GM21526 (cell line): Measurements from ENCODE around the gene RIPOR3.

Experiments used
- ATAC-seq: cut with Tn5 transposase; IDR thresholded peaks from one replicate; pipeline ENCODE4 v1.9.1; 2021; ENCODE audit warnings: moderate library complexity; ENCODE audit not compliant: unreplicated experiment, low FRiP score

RIPOR3 gene

DNA sequence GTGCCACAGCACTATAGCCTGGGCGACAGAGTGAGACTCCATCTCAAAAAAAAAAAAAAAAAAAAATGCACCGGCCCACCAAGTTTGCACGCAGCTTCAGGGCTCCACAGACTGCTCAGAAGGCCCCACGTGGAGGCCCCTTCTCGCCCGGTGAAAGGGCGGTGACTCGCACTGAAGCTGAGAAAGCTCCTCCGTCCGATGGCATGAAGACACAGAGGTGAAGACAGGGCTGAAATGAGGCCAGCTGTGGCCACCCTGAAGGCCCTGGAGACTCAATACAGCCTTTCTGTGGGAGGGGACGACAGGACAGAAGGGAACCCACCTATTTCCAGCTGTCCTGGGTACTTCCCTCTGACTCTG is 97.1 kb downstream of the RIPOR3 start:
- no peak for ATAC-seq

DNA sequence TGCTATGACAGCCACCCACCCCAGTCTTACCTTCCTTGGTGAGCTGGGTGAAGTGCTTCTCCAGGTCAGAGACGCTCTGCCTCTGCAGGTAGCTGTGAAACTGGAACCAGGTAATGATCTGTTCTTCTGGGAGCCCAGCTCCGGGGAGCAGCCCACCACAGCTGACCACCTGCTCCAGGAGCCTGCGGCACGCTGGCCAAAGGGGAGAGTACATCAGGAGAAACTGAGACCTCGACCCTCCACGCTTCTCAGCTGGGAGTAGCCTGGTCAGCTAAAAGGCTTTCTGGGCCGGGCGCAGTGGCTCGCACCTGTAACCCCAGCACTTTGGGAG is 98.4 kb downstream of the RIPOR3 start:
- ATAC-seq: no peak

DNA sequence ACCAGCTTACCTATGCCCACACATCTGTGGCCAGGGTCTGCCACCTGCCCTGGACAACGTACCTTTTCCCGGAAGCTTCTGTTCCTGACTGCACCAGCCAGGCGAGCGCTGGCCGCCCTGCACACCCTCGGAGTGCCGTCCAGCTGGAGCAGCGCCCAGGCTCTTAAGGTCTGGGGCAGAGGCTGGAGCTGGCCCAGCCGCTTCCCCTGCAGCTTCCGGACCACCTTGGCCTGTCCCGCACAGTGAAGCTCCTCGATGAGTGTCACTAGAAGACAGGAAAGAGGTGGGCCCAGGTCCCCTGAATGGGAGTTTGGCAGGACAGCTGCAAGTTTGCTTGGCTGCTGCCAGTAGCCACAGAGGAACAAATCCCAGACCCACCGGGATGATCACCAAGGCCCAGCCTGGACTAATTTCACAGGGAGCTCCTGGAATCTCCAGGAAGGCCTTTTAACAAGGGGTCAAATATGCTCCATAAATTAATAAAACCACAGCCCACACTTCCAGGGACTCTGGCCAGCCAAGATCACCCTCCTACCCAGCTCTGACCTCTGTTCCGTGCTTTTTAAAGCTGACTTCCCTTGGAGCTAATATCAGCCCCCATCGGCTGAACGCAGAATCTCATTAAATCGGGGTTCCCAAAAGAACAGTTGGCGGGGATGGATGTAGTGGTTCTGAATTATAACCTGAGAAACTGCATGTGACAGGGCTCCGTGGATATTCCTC is 98.9 kb downstream of the RIPOR3 start:
- no peak for ATAC-seq

DNA sequence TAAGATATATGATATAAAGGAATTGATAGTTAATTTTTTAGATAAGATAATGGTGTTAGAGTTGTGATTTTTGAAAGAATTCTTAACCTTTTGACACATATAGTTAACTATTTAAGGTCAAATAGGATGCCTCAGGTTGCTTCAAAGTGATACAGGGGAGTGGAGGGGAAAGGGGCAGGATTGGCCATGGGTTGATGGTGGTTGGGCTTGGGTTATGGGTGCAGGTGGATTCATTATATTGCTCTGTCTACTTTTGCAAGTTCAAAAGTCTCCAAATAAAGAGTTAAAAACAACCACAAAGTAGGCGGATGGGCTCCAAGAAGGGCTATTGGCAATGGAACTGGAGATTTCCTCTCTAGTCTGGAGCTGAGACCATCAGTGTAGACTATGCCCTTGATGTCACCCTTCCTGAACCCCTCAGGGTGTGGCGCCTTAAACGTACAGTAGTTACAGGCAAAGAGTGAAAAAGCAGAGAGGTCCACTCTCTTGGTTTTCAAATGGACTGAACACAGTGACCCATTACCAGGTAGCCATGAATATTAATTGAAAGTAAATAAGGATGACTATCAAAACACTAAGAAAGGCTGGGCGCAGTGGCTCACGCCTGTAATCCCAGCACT is 100.0 kb downstream of the RIPOR3 start:
- ATAC-seq: no peak

DNA sequence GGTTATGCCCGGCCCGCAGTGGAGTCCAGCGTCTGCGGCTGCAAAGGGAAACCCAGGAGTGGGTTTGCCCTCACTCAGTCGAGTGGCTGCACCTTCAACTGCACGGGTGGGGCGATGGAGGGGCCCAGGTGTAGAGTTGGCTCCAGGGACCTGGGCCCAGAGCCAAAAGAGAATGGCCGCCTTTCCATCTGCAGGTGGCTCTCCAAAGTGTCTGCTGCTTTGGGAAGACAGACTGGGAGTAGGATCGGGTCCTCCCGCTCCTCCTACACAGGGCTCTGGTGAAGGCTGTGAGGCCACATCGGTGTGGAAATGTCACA is 101.0 kb downstream of the RIPOR3 start:
- no peak for ATAC-seq

DNA sequence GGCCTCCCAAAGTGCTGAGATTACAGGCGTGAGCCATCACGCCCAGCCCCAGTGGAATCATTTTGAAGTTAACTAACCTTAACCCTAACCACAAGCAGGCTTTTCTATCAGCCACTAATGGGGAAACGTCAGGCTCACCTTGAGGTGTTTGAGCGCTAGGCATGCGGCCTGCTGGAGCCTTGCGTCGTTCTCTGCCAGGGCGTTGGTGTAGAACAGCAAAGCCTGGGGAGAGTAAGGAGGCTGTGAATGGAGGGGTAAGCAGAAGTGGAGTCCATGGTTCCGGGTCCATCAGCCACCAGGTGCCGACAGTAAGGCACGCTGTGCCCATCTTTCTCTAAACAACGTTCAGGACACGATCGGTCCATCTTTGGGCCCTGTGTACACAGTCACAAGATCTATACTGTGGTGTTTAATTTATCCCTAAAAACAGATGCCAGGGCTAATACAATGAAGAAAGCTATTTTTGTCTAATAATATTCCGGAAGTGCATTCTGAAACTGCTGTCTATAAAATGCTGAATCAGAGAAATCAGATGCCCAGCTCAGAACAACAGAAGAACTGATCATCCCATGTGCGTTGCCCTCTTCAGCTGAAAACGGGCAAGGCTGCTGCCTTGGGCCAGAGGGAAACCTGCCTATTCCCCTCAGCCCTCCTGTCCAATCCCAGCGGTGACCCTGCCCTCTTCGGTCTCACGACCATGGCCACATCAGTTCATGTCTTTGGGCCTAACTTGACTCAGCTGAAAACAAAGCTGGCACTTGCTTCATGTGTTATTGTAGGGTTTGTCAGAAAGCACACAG is 101.6 kb downstream of the RIPOR3 start:
- ATAC-seq: no peak

DNA sequence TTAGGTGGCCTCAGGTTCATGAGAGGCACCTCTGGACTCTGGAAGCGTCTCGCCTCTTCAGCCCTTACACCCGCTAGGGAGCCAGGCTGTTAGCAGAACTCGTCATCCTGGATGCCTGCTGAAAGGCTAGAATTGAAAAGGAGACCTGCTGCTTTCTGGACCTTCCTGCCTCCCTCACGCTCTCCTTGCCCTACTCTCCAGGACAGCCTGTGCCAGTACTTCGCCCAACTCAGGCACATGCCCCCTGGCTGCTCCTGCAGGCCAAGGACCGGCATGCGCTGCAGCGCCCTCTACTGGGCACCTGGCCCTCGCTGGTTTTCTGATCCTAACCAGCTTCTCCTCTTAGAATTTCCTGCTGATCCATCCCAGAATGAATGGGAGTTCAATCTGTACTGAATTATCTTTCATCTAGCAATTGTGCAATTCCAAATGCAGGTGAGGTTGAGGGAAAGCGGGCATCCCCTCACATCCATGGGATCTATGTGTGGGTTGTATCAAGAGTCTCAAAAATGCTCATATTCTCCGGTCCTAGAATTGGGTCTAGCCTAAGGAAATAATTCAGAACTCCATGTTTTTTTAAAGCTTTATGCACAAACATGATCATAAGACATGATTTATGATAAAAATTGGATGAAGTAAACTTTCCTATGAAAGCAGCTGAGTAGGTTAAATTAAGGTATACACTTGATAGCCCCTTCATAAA is 103.2 kb downstream of the RIPOR3 start:
- ATAC-seq: no peak

DNA sequence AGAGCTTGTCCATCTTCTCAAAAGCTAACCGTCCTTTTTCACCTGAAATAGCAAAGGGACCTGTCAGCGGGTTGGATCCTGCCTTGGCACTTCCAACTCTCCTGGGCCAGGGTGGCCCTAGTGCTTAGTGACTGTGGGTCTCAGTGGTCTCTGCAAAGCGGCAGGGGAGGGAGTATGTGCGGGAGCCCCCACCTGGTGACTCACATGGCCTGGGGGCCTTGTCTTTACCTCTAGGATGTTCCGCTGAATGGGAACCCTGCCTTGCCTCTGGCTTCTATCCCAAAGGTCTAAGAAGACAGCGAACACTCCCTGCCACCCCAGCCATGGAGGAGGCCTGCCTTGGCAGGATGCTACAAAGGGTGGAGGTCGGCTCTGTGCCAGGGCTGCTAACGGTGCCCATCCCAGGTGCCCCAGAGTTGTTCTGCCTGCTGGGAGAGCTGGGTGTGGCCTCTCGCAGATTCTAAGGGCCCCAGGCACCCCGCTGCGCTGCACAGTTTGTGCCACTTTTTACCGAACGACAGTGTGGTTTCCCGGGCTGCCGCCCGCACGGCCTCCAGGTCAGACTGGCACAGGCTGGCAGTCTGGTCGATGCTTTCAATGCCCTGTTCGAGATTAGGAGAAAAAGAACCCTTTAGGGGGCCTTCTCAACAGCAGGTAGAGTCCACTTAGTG is 103.9 kb downstream of the RIPOR3 start:
- no peak for ATAC-seq

DNA sequence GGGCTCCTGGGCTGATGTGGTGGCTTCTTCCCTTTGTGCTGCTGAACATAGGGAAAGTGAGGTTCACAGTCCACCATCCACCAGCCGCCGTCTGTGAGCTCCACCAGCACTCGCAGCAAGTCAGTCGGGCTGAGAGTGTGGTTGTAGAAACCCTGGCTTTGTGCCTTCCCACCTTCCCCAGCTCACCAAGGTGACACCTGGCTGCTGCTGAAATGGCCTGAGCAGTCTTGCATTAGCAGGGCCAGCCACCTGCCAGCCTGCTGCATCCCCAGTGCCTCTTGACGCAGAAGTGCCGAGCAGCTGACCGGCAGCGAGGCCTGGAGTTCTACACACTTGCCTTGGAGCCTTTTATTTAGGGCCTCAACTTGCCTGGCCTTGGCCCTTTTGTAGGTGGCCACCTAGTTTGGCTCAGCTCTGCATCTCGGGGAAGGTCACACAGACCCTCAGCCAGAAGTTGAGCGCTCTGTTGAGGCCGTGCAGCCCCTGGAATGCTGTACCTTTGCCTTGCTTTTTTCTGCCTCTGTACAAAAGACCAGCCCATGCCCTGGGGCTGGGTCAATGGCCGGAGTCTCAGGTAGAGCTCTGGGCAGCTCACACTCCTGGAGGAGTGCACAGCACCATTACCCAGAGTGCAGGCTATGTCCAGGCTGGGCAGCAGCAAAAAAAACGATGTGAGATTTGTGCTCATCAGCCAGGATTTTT is 104.7 kb downstream of the RIPOR3 start:
- ATAC-seq: no peak

DNA sequence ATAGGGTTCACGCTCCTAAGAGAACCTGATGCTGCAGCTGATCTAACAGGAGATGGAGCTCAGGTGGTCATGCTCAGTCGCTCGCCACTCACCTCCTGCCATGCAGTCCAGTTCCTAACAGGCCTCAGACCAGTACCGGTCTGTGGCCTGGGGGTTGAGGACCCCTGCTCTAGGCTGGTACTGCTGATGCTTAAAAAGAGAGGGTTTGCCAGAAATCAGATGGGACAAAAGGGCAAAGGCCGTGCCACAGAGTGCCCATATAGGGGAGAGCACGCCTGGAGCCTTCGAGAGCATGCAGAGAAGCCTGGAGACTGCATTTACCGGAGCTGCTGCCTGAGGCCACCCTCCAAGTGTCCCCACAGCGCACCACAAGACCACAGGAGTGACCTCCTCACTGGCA is 105.7 kb downstream of the RIPOR3 start:
- ATAC-seq: no peak

DNA sequence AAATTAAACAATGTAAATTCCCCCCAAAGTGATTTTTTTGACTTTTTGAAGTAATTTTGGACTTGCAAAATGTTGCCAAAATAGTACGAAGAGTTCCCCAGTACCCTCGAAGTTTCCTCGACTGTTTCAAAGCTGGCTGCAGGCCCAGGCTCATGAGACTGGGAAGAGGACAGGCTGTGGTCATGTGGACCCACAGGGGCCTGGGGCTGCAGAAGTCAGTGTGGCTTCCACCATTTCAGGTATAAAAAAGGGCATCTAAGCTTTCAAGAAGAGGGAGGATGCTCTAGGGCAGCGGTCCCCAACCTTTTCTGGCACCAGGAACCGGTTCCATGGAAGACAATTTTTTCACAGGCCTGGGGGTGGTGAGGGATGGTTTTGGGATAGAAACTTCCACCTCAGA is 106.1 kb downstream of the RIPOR3 start:
- ATAC-seq: no peak

DNA sequence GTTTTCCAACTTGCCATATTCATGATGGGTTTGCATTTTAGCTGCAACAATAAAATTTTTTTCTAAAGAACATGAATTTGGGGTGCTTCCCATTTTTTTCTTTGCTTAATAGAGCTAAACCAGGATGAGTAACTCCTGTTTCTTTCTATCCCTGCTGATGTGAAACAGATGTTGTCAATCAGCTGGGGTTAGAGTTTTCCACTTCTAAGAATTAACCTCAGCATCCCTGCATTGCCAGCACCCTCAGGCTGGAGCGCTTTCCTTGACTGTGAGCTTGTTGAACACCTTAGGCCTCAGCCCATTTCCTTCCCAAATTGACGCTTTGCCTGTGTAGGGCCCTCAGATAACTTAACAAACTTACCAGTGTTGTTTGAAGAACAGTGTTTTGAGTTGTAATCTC is 106.7 kb downstream of the RIPOR3 start:
- no peak for ATAC-seq

DNA sequence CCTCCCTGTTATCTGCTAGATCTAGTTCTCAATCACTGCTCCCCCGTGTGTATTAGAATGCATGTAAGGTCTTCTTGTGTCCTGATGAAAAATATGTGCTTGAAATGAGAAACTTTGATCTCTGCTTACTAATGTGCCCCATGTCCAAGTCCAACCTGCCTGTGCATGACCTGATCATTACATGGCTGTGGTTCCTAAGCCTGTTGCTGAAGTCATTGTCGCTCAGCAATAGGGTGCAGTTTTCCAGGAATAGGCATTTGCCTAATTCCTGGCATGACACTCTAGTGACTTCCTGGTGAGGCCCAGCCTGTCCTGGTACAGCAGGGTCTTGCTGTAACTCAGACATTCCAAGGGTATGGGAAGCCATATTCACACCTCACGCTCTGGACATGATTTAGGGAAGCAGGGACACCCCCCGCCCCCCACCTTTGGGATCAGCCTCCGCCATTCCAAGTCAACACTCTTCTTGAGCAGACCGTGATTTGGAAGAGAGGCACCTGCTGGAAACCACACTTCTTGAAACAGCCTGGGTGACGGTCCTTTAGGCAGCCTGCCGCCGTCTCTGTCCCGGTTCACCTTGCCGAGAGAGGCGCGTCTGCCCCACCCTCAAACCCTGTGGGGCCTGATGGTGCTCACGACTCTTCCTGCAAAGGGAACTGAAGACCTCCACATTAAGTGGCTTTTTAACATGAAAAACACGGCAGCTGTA is 107.7 kb downstream of the RIPOR3 start:
- no peak for ATAC-seq

DNA sequence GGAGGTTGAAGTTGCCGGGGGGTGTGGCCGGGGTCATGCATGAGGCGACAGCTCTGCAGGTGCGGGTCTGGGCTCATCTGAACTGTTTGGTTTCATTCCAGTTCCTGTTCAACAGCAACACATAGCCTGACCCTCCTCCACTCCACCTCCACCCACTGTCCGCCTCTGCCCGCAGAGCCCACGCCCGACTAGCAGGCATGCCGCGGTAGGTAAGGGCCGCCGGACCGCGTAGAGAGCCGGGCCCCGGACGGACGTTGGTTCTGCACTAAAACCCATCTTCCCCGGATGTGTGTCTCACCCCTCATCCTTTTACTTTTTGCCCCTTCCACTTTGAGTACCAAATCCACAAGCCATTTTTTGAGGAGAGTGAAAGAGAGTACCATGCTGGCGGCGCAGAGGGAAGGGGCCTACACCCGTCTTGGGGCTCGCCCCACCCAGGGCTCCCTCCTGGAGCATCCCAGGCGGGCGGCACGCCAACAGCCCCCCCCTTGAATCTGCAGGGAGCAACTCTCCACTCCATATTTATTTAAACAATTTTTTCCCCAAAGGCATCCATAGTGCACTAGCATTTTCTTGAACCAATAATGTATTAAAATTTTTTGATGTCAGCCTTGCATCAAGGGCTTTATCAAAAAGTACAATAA is 108.6 kb downstream of the RIPOR3 start:
- no peak for ATAC-seq

DNA sequence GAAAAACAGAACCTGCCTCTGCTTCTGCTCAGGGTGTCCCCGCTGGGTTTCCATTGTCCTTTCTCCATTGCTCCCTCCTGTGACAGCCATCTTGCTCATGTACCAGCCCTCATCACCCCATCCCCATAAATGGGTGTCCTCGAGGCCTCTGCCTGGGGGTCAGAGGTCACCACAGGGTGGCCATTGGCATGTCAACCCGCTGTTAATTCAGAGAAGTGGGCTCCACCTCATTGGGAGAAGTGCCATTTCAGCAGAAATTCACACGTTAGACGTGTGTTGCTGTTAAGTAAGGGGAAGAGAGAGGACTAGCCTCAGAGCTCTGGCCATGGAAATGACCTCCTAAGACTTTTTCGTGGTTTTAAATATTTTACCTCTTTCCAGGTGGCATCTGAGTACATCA is 109.2 kb downstream of the RIPOR3 start:
- no peak for ATAC-seq

DNA sequence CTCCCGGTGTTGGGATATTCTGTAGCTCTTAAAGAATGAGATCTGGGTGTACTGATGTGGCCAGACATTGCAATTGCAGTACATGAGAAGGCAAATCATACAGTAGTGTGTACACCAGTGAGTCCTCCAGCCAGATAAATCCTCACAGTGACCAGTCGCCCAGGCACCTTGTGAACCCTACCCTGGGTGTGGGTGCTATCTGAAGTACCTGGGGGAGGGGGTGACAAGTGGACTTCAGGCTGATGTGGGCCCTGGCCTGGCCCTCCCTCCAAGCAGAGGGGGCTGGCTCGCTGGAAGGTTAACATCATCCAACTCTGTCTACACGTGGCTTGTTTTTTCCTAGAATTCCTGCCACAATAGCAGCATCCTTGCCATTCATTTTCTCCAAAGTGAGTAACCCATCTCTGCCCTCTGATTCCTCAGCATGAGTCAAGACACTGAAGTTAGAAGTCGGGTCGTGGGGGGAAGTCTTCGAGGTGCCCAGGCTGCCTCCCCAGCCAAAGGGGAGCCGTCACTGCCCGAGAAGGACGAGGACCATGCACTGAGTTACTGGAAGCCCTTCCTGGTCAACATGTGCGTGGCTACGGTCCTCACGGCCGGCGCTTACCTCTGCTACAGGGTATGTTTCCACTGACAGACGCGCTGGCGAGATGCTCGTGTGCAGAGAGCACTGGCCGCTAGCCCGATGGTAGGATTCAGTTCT is 110.3 kb downstream of the RIPOR3 start:
- ATAC-seq: no peak

DNA sequence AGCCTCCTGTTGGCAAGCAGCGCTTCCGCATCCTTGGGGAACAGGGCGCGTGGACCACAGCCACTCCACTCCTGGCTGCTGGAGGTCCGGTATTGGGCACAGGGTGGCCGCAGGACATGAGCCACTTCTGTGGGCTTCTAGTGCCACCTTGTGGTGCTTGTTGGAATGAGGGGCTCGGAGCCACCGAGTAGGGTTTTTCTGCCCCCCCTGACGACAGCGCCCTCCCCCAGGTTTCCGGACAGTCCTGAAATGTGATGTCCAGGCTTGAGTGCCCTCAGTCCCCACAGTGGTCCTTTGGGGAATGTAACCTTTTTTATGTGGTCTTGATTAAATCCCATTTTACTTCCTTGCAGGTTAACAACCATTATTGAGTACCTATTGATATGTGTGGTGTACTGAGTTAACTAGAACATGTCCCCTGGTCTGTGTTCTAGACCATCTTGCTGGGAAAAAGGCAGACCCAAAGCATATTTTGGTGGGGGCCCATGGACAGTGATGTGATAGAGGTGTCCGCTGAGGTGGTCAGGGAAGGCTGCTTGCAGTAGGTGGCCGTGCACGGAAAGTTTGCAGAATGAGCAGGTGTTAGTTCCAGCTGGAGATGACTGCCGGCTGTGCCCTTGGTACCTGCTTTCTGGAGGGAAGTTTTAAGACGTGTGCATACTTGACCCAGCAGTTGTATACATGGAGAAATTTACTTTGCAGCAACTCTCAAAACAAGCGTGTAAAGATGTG is 111.2 kb downstream of the RIPOR3 start:
- no peak for ATAC-seq

DNA sequence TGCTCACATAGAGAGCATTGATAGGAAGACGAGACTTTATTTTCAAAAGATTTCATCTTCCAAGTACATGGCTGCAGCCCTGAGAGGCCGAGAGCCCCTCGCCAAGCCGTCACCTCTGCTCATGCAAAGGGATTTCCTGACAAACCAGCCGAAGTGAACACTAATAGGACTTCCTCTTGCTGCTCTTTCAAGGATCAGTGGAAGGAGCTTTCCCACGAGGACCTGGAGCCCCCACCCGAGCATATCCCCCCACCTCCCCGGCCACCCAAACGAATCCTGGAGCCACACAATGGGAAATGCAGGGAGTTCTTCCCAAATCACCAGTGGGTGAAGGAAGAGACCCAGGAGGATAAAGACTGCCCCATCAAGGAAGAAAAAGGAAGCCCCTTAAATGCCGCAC is 111.8 kb downstream of the RIPOR3 start:
- ATAC-seq: no peak
